GM19043 (cell line): ENCODE results near the gene HHAT.

ENCODE experiments used
- ATAC-seq: cut with Tn5 transposase; IDR thresholded peaks from one replicate; pipeline ENCODE4 v1.9.1; 2021; ENCODE audit warnings: low read depth; ENCODE audit not compliant: unreplicated experiment

HHAT gene

GRCh38 chr1:210437111-210437510, 108.4 kb downstream of the HHAT start:
- no peak for ATAC-seq

GRCh38 chr1:210437781-210438180, 109.1 kb downstream of the HHAT start:
- no peak for ATAC-seq

DNA sequence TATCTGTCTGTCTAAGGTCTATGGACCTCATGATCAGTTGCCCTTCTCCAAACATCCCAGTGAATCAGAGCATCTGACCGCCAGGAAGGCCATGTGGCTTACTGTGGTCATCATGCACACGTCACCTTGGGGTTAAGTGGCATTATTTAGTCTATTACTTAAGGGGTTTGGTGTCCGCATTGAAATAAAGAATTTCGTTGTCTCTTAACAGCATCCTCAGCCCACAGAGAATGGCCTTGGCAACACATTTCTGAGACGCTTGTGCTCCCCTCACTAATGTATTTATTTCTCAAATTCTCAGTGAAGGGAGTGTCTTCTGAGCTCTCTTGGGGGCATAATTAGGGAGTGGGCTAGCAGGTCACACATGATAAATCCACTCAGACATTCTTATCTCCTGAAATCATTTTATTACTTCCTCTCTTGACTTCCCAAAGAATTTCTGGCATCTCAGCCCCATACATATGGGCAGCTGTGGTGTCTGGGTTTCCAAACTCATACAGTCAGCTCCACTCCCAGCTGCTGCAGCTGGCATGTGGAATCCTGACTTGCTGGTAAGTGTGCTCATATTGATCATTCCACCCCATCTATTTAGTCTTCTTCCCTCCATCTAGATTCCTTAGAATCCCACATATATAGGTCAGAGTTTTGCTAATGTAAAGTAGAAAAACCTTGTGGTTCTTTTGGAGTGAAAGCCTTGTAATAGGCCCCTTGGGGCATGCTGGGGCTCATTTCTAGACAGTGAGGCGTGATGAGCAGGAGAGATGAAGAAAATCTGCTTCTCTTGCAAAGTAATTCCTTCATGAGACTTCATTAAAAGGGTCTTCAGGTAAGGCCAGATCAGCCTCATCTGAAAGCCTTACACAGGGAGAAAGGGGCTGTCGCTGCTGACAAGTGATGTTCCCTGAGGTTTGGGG, 110.5 kb downstream of the HHAT start:
- ATAC-seq, result no peak

GRCh38 chr1:210440081-210440480, 111.4 kb downstream of the HHAT start:
- no peak for ATAC-seq

DNA sequence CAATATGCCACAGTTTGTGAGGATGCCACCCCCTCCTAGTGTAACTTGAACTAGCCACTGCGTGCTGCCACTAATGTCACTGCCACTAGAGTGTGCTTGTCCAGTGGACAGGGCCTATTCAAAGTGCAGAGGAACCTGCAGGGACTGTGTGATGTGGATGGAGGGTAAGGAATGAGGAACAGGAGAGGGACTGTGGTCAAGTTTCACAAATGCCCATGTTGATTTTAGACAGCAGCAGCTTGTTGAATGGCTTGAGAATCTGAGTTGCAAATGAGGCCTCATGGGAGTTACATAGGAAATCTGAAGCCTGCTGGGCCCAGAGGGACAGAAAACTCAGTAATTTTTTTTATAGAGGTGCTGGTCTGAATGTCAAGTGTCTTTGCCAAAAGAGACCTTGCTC, 112.3 kb downstream of the HHAT start:
- ATAC-seq, result no peak

DNA sequence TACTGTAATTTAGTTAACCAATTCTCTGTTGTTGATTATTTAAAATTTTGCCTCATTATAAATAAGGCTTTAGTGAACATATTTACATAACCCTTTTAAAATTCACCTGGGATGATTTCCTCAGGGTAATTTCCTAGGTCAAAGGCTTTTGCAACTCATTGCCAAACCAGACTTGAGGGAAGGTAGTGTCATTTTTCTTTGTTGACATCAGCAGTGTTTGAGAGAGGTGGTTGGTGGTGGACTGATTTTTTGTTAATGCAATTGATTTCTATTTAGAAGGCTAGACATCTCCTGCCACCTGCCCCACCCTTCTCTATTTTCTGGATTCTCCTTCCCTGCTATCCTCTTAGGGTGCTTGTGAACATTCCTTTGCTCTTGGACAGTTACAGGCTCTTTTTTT, 116.8 kb downstream of the HHAT start:
- ATAC-seq, result no peak

- ATAC-seq, result no peak
Measured at GRCh38 chr1:210445931-210446330, 117.2 kb downstream of the HHAT start.

- no peak for ATAC-seq
Measured at GRCh38 chr1:210446479-210446878, 117.8 kb downstream of the HHAT start.

GRCh38 chr1:210447456-210448057, 118.9 kb downstream of the HHAT start:
- ATAC-seq, result no peak

GRCh38 chr1:210448297-210448892, 119.7 kb downstream of the HHAT start:
- no peak for ATAC-seq

- no peak for ATAC-seq
Measured at GRCh38 chr1:210455840-210456603, 127.3 kb downstream of the HHAT start.

DNA sequence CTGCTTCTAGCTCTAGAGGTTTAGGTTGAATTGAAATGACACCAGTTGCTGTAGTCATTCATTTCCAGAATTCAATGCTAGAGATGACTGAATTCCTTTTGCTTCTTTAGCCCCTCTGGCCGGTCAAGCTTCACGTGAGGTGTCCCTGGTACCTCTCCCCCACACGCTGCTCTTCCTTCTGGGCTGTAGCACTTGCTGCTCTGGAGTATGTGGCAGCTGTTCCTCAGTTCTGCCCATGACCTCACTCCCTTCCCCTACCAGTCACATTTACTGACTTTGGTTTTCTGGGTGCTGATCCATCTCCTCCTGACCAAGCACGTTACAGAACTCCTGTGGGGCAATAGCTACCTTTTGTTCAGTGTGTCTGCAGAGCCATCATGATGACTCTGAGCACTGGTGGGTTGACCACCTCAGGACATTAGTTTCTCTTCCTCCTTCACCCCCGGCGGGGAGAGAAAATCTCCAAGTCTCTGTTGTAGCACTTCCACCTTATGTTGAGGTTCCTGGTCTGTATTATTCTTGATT, 128.1 kb downstream of the HHAT start:
- no peak for ATAC-seq

DNA sequence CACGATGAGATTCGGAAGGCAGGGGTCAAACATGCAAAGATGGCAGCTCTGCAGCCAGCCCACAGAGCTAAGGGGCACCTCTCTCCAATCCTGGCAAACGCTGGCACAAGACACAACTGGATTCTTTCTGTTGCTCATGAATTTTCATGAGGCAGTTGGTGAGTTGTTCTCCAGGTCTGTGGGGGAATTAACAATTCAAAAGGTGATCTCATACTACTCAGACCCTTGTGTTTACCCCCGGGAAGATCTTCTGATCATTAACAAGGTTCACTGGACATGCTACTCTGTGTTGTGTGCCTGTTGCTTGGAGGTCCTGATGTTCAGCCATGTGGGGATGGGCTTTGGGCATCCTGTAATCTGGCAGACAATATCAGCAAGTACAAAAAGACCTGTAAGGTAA, 128.9 kb downstream of the HHAT start:
- no peak for ATAC-seq

- no peak for ATAC-seq
Measured at GRCh38 chr1:210464519-210465039, 135.9 kb downstream of the HHAT start.

DNA sequence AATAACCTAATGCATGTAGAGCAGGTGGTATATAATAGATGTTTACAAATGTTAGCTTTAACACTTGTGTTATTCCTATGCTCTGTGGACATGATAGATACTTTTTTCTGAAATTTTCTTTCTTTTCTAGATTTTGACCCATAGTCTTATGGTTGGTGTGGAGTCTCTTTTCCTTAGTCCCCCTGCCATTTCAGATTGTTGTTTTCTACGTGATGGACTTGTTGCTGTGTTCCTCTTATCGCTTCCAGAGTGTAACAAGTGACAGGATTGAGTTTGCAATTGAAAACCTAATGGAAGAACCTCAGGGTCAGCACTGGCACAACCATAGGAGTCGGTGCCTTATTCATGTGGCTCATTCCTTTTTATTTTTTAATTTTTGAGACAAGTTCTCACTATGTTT, 136.4 kb downstream of the HHAT start:
- ATAC-seq, result no peak

DNA sequence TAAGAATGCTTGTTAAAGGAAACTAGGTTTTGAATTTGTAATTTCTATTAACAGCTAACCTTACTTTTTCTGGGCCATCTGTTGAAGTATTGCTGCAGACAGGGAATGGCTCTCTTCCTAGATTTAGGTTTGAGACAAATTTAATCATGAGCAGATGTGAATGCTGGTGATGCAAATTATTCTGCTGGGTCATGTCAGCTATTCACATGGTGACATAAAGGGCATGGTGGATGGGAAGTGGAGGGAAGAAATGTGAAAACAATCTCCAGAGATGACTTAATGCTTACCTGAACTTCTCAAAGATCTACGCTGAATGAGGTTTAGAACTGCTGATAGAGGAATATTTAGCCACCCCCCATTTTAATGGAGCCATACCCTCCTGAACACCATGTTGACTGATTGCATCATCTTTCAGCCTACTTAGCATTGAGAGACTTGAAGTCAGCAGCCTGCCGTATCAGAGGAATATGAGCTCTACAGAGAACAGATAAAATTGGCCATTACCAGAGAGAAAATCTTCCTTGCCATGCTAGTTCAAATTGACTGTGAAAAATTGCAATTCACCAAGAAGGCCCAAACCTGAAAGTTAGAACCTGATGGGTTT, 138.8 kb downstream of the HHAT start:
- no peak for ATAC-seq

DNA sequence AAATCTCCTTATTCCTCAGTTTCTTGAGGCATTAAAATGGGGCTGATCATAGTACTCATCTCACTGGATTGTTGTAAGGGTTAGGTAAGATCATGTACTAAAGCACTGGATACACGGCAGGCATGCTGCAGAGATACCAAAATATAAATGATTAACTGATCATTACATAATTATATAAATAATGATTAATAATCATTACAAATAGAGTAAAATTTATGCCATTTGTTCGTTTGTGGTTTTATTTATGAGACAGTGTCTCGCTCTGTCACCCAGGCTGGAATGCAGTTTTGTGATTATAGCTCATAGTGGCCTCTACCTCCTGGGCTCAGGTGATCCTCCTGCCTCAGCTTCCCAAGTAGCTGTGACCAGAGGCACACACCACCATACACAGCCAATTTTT, 140.7 kb downstream of the HHAT start:
- ATAC-seq, result no peak

DNA sequence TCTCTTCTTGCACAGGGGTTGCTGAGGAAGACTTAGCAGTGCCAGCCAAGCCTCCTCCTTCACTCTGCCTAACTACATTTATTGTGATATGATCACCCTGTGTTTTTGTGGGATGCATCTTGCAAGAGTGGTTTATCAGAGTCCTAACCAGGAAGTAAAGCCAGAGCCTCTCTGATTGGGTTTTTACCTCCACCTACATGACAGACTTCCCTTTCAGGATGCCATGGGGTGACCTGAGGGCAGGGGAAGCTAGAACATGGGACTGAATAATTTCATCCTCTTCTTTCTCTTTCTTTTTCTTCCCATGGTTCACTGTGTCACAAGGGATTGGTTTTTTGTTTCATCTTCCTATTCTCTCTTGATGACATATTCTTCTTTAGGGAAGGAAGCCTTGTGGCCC, 146.6 kb downstream of the HHAT start:
- ATAC-seq, result no peak

DNA sequence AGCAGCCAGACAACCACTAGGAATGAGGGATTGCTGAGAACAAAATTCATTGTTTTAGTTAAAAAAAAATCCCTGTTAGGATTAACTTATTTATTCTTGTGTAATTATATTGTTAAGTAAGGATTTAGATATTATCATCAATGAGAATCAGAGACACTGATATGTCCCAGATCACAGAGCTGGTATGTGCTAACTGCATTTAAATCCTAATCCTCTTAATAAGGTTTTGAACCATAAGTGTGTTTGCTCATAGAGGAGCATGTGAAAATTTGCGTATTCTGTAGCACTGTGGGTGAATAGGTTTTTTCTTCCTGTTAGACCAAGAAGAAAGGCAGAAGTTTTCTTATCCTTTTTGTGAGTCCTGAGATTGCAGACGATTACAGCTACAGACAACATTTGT, 147.1 kb downstream of the HHAT start:
- ATAC-seq, result no peak

- no peak for ATAC-seq
Measured at GRCh38 chr1:210476730-210477129, 148.0 kb downstream of the HHAT start.
